GM23338 (cell line): Measurements from ENCODE around the gene ELN. TPM values are rescaled to one million over a fixed set of nuclear protein-coding genes. Genes with fewer than 3 reads are reported as not detected.

Source experiments
- ATAC-seq: fragments of 200-7000 bp; cut with Tn5 transposase; 3 replicates; pipeline ENCODE4 v1.9.1; 2020
- DNase-seq: peaks from one replicate; pipeline ENCODE4 v3.0.0-alpha.2; 2015; ENCODE audit warnings: low spot score
- H2AFZ ChIP-seq: fragments of 200-600 bp; sonication (generic); 2 replicates; pipeline ENCODE4 v1.8.0; 2016; ENCODE audit warnings: antibody characterized with exemption, mild to moderate bottlenecking, moderate library complexity
- H3F3A ChIP-seq: fragments of 200-600 bp; sonication (generic); replicated peaks from 2 replicates; pipeline ENCODE4 v1.8.0; 2017; ENCODE audit warnings: antibody characterized with exemption, mixed run types, low read depth
- H3K27ac ChIP-seq: fragments of 200-600 bp; sonication (generic); 2 replicates; pipeline ENCODE4 v1.6.1; 2016; ENCODE audit warnings: low read depth
- H3K27me3 ChIP-seq: fragments of 200-600 bp; sonication (generic); 2 replicates; pipeline ENCODE4 v1.8.0; 2016; ENCODE audit warnings: mild to moderate bottlenecking, mixed run types, moderate library complexity; ENCODE audit not compliant: insufficient read depth
- H3K36me3 ChIP-seq: fragments of 200-600 bp; sonication (generic); 2 replicates; pipeline ENCODE4 v1.8.0; 2016; ENCODE audit warnings: mild to moderate bottlenecking; ENCODE audit not compliant: insufficient read depth
- H3K4me1 ChIP-seq: fragments of 200-600 bp; sonication (generic); 2 replicates; pipeline ENCODE4 v1.8.0; 2016; ENCODE audit warnings: mild to moderate bottlenecking, moderate library complexity; ENCODE audit not compliant: insufficient read depth
- H3K4me2 ChIP-seq: fragments of 200-600 bp; sonication (generic); 2 replicates; pipeline ENCODE4 v1.7.1; 2017; ENCODE audit warnings: mixed run types
- H3K4me3 ChIP-seq: fragments of 200-600 bp; sonication (generic); 2 replicates; pipeline ENCODE4 v1.6.1; 2016; ENCODE audit warnings: mixed run types
- H3K79me2 ChIP-seq: fragments of 200-600 bp; sonication (generic); replicated peaks from 2 replicates; pipeline ENCODE4 v1.8.0; 2017; ENCODE audit warnings: mild to moderate bottlenecking; ENCODE audit not compliant: insufficient read depth
- H3K9me2 ChIP-seq: fragments of 200-600 bp; sonication (generic); 2 replicates; pipeline ENCODE4 v1.8.0; 2017; ENCODE audit not compliant: insufficient read depth
- H4K20me1 ChIP-seq: fragments of 200-600 bp; sonication (generic); replicated peaks from 2 replicates; pipeline ENCODE4 v1.8.0; 2017; ENCODE audit warnings: mild to moderate bottlenecking; ENCODE audit not compliant: insufficient read depth
- H3K27ac Mint-ChIP-seq: 2 replicates; pipeline ENCODE4 v1.8.0; 2020; ENCODE audit warnings: inconsistent platforms, mild to moderate bottlenecking, moderate library complexity, mixed read lengths
- H3K27me3 Mint-ChIP-seq: 3 replicates; pipeline ENCODE4 v1.8.0; 2022; ENCODE audit warnings: low read depth, mild to moderate bottlenecking, moderate library complexity, mixed read lengths, inconsistent platforms; ENCODE audit not compliant: insufficient read depth, poor library complexity
- H3K36me3 Mint-ChIP-seq: 3 replicates; pipeline ENCODE4 v1.8.0; 2021; ENCODE audit warnings: low read depth, mild to moderate bottlenecking, inconsistent platforms, moderate library complexity, mixed read lengths
- H3K4me1 Mint-ChIP-seq: 3 replicates; pipeline ENCODE4 v1.8.0; 2020; ENCODE audit warnings: mild to moderate bottlenecking, inconsistent platforms, mixed read lengths
- H3K4me3 Mint-ChIP-seq: 3 replicates; pipeline ENCODE4 v1.8.0; 2021; ENCODE audit warnings: moderate library complexity, mild to moderate bottlenecking, inconsistent platforms, mixed read lengths
- H3K9me3 Mint-ChIP-seq: 3 replicates; pipeline ENCODE4 v1.8.0; 2020; ENCODE audit warnings: moderate library complexity, mild to moderate bottlenecking, inconsistent platforms, mixed read lengths
- EZH2 ChIP-seq: fragments of 200-600 bp; sonication (generic); IDR thresholded peaks from one replicate; pipeline ENCODE4 v1.8.0; 2017; ENCODE audit warnings: antibody characterized with exemption, mild to moderate bottlenecking, low read depth; ENCODE audit not compliant: unreplicated experiment
- EZH2phosphoT487 ChIP-seq: fragments of 200-600 bp; sonication (generic); IDR thresholded peaks from one replicate; pipeline ENCODE4 v1.8.1; 2018; ENCODE audit warnings: antibody characterized with exemption; ENCODE audit not compliant: unreplicated experiment
- NANOG ChIP-seq: IDR thresholded peaks from 2 replicates; pipeline ENCODE4 v1.6.1; 2016; ENCODE audit warnings: antibody characterized with exemption, borderline replicate concordance
- POLR2AphosphoS5 ChIP-seq: IDR thresholded peaks from 2 replicates; pipeline ENCODE4 v1.6.1; 2016; ENCODE audit warnings: antibody characterized with exemption, low read depth
- STAT1 ChIP-seq: IDR thresholded peaks from one replicate; pipeline ENCODE4 v1.6.1; 2016; ENCODE audit warnings: antibody characterized with exemption; ENCODE audit not compliant: unreplicated experiment
- ZNF331 ChIP-seq: fragments of 250-450 bp; sonication (Bioruptor Pico); IDR thresholded peaks from 2 replicates; pipeline ENCODE4 v1.5.0; 2020; ENCODE audit warnings: low read depth, mild to moderate bottlenecking, moderate library complexity
- ZNF462 ChIP-seq: fragments of 250-450 bp; sonication (Bioruptor Pico); IDR thresholded peaks from 2 replicates; pipeline ENCODE4 v1.5.0; 2020; ENCODE audit warnings: mild to moderate bottlenecking, moderate library complexity
- polyA plus RNA-seq: library from polyadenylated mRNA; unstranded; fragments of >200 nt; fragmentation: Nextera tagmentation; extraction: Ambion mirVana; gene quantifications from 2 replicates; pipeline ENCODE4 v1.2.1, GENCODE V29; 2016
- total RNA-seq: library from RNA; depleted of rRNA; stranded (reverse); fragments of >200 nt; shearing (Covaris generic); gene quantifications from 2 replicates; pipeline ENCODE4 v1.2.3, GENCODE V29; 2014
- TF ChIP-seq, protein P1 (sequence below): IDR thresholded peaks from one replicate; pipeline ENCODE4 v1.6.1; 2018; ENCODE audit warnings: antibody characterized with exemption; ENCODE audit not compliant: unreplicated experiment
- TF ChIP-seq, protein P2 (sequence below): IDR thresholded peaks from 2 replicates; pipeline ENCODE4 v1.6.1; 2016; ENCODE audit warnings: antibody characterized with exemption

ELN gene
- total and polyA plus RNA-seq, 2 experiments from 2014 or later = 1.1 to 5.6 TPM

DNA sequence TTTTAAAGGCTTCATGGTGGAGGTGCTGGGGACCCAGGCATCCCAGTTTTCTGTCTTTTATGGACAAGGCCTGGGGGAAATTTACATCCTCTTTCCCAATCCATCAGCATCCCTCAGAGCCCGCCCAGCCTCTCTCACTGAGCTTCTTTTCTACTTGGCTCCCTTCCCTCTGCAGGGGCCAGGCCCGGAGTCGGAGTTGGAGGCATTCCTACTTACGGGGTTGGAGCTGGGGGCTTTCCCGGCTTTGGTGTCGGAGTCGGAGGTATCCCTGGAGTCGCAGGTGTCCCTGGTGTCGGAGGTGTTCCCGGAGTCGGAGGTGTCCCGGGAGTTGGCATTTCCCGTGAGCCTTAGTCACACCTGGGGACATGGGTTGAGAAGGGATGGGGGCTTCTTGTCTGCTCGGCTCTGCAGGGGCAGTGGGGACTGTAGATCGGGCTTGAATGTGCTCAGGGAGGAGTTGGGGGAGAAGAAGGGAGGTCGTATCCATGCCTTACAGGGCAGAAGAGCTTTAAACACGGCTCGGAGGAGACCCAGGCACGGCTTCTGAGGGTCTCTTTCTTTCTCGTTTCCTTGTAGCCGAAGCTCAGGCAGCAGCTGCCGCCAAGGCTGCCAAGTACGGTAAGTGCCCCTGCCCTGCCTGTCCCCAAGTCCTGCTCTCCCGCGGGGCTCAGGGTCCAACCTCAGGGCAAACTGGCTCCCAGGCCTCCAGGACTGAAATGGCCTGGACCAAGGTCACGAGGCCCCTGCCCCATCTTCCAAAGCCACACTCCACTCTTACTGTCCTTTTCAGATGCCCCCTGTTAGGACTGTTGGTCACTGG is 28.3 kb downstream of the ELN start:
- no peak overlapping the region for H3K4me3 ChIP-seq
- no peak overlapping the region for H3K4me2 ChIP-seq
- peaks cover 8% of the 10 kb centered on the region for H3K4me1 Mint-ChIP-seq
- no peaks in the 10 kb centered on the region for H3K36me3 Mint-ChIP-seq
- H3K4me1 ChIP-seq = peaks cover 10% of the 10 kb centered on the region
- H2AFZ ChIP-seq = peak overlapping the region; percentile 59
- no peaks in the 10 kb centered on the region for H3K9me2 ChIP-seq
- H3K4me3 Mint-ChIP-seq = no peak overlapping the region
- no peak overlapping the region for H3K27ac ChIP-seq
- H4K20me1 ChIP-seq = no peaks in the 10 kb centered on the region
- H3K27ac Mint-ChIP-seq = no peak overlapping the region
- no peaks in the 10 kb centered on the region for H3K79me2 ChIP-seq
- H3K27me3 Mint-ChIP-seq = peaks cover 5% of the 10 kb centered on the region
- no peak for DNase-seq
- no peak for TF ChIP-seq STAT1
- no peak for TF ChIP-seq EZH2phosphoT487
- TF ChIP-seq ZNF331 = no peak
- no peak for TF ChIP-seq NANOG
- no peak for TF ChIP-seq EZH2
- ATAC-seq = no peak
- no peaks in the 10 kb centered on the region for H3K9me3 Mint-ChIP-seq
- no peaks in the 10 kb centered on the region for H3F3A ChIP-seq
- H3K36me3 ChIP-seq = no peaks in the 10 kb centered on the region
- no peaks in the 10 kb centered on the region for H3K27me3 ChIP-seq

DNA sequence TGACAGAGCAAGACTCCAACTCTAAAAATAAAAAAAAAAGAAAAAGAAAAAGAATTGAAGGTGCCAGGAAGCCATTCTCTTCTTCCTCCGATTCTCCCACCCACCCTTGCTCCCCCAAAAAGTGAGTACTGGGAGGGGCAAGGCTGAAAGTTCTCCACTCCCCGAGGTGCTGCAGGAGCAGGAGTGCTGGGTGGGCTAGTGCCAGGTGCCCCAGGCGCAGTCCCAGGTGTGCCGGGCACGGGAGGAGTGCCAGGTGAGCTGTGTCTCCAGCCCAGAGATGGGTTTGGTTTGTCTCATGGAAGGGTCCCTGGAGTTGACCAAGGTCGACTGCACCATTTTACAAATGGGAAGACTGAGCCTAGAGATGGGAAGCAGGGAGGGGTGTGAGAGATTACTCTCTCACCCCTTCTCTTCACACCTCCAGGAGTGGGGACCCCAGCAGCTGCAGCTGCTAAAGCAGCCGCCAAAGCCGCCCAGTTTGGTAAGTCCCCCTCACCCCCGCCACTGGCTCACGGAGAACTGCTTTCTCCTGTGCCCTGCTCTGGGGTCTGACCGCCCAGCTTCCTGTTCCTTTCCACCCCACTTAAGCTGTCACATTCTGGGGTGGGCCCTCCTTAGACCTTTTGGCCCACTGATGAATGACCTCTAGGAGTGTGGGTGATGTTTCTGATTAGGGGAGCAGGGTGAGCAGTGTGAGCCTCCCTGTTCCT is 29.4 kb downstream of the ELN start:
- no peak overlapping the region for H3K4me2 ChIP-seq
- no peaks in the 10 kb centered on the region for H3F3A ChIP-seq
- ATAC-seq (no peak), DNase-seq (no peak)
- Mint-ChIP-seq H3K27me3 (peaks cover 11% of the 10 kb centered on the region), H3K4me3 (no peak overlapping the region), H3K9me3 (no peaks in the 10 kb centered on the region), H3K36me3 (no peaks in the 10 kb centered on the region), H3K27ac (no peak overlapping the region), H3K4me1 (peaks cover 1% of the 10 kb centered on the region; the same call in 2 of the 3 replicates)
- peaks cover under 1% of the 10 kb centered on the region for H3K4me1 ChIP-seq
- H4K20me1 ChIP-seq = no peaks in the 10 kb centered on the region
- H3K27ac ChIP-seq = no peak overlapping the region
- H3K36me3 ChIP-seq = no peaks in the 10 kb centered on the region
- no peak overlapping the region for H2AFZ ChIP-seq
- H3K9me2 ChIP-seq = no peaks in the 10 kb centered on the region
- H3K27me3 ChIP-seq = no peaks in the 10 kb centered on the region
- H3K4me3 ChIP-seq = no peak overlapping the region
- no peaks in the 10 kb centered on the region for H3K79me2 ChIP-seq
- TF ChIP-seq EZH2 = no peak
- no peak for TF ChIP-seq ZNF462 (CRISPR knock-in tag)
- TF ChIP-seq, protein P1, sequence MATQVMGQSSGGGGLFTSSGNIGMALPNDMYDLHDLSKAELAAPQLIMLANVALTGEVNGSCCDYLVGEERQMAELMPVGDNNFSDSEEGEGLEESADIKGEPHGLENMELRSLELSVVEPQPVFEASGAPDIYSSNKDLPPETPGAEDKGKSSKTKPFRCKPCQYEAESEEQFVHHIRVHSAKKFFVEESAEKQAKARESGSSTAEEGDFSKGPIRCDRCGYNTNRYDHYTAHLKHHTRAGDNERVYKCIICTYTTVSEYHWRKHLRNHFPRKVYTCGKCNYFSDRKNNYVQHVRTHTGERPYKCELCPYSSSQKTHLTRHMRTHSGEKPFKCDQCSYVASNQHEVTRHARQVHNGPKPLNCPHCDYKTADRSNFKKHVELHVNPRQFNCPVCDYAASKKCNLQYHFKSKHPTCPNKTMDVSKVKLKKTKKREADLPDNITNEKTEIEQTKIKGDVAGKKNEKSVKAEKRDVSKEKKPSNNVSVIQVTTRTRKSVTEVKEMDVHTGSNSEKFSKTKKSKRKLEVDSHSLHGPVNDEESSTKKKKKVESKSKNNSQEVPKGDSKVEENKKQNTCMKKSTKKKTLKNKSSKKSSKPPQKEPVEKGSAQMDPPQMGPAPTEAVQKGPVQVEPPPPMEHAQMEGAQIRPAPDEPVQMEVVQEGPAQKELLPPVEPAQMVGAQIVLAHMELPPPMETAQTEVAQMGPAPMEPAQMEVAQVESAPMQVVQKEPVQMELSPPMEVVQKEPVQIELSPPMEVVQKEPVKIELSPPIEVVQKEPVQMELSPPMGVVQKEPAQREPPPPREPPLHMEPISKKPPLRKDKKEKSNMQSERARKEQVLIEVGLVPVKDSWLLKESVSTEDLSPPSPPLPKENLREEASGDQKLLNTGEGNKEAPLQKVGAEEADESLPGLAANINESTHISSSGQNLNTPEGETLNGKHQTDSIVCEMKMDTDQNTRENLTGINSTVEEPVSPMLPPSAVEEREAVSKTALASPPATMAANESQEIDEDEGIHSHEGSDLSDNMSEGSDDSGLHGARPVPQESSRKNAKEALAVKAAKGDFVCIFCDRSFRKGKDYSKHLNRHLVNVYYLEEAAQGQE = no peak
- TF ChIP-seq POLR2AphosphoS5 = no peak
- TF ChIP-seq, protein P2, sequence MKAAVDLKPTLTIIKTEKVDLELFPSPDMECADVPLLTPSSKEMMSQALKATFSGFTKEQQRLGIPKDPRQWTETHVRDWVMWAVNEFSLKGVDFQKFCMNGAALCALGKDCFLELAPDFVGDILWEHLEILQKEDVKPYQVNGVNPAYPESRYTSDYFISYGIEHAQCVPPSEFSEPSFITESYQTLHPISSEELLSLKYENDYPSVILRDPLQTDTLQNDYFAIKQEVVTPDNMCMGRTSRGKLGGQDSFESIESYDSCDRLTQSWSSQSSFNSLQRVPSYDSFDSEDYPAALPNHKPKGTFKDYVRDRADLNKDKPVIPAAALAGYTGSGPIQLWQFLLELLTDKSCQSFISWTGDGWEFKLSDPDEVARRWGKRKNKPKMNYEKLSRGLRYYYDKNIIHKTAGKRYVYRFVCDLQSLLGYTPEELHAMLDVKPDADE = no peak
- TF ChIP-seq STAT1 = no peak
- TF ChIP-seq NANOG = no peak
